Neutrophil (primary cell): Measurements from ENCODE around the gene PLCE1.

ENCODE experiments used
- H3K27ac ChIP-seq: fragments of 200-600 bp; sonication (generic); 2 replicates; pipeline ENCODE4 v1.5.1; 2016; ENCODE audit warnings: mild to moderate bottlenecking, moderate library complexity
- H3K27me3 ChIP-seq: fragments of 200-600 bp; sonication (generic); 2 replicates; pipeline ENCODE4 v1.6.0; 2016; ENCODE audit warnings: mild to moderate bottlenecking
- H3K36me3 ChIP-seq: fragments of 200-600 bp; sonication (generic); 2 replicates; pipeline ENCODE4 v1.5.1; 2017
- H3K4me1 ChIP-seq, 2 experiments: fragments of 200-600 bp in 1 of 2; sonication (generic) in 1 of 2; 1 replicate in 1 of 2; 2 replicates in 1 of 2; pipeline versions ENCODE4 v1.5.1 to v1.6.1; 2013 to 2016; ENCODE audit warnings: low read depth in 1 of 2, low read length in 1 of 2, mild to moderate bottlenecking in 1 of 2, moderate library complexity in 1 of 2; ENCODE audit not compliant: control insufficient read depth in 1 of 2, insufficient read depth in 1 of 2
- H3K4me3 ChIP-seq, 2 experiments: fragments of 200-600 bp in 1 of 2; sonication (generic) in 1 of 2; 1 replicate in 1 of 2; 2 replicates in 1 of 2; pipeline ENCODE4 v1.5.1; 2013 to 2016; ENCODE audit warnings: low read depth in 1 of 2, low read length in 1 of 2, mild to moderate bottlenecking in 1 of 2, moderate library complexity in 1 of 2
- H3K9me3 ChIP-seq: fragments of 200-600 bp; sonication (generic); 2 replicates; pipeline ENCODE4 v1.5.1; 2016
- CTCF ChIP-seq: fragments of 200-600 bp; sonication (generic); IDR thresholded peaks from 2 replicates; pipeline ENCODE4 v1.5.1; 2016; ENCODE audit warnings: antibody characterized with exemption

The PLCE1 gene

DNA sequence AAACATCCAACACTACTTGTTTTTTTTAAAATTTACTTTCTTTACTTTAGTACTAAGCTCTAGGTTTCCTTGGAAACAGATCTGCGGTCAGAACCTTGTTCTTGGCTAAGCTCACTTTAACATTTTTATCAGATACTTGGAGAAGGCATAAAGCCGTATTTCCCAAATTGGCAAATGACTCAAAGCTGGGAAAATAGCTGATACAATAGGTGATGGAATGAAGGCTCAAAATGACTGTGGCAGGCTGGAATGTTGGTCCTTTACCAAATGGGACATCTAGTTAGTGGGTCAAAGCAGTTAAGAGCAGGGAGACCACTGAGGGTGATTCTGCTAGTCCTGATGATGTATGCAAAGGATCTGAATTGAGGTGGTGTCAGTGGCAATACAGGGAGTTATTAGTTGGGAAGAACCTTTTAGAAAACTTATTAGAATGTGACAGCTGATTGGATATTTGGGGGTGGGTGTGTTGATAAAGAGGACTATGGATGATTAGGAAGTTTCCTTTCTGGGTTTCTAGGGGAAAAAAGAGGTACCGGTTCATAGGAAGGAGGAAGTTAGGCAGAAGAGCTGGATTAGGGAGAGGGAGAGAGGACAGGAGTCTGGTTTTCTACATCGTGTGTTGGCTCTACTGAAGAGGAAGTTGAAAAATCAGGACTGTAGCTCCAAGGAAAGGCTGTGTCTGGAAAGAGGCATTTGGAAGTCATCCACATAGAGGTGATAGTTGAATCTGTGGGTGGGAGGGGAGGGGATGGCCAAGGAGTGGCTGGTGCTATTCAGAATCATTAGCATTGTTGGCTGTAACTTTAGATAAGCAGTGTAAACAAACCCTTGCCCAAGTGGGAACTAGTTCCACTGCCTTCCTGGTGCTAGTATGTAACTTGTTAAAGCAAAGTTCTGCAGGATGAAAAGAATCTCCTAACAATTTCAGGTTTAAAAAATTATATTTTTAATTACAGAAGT lies 13.1 kb downstream of the PLCE1 start:
- no peak for TF ChIP-seq CTCF
- Histone ChIP-seq H3K9me3 (no peaks in the 10 kb centered on the region), H3K36me3 (no peaks in the 10 kb centered on the region), H3K27ac (no peak overlapping the region), H3K4me1 (no peaks in the 10 kb centered on the region), H3K27me3 (peaks cover 11% of the 10 kb centered on the region), H3K4me3 (no peak overlapping the region)

- no peak for TF ChIP-seq CTCF
- H3K4me3 ChIP-seq, result no peak overlapping the region
- H3K27ac ChIP-seq, result no peak overlapping the region
Observed at GRCh38 chr10:94008526-94008925, 14.8 kb downstream of the PLCE1 start.

GRCh38 chr10:94010116-94010515 lies 16.4 kb downstream of the PLCE1 start:
- no peak for TF ChIP-seq CTCF

More at GRCh38 chr10:94008526-94008925, 14.8 kb downstream of the PLCE1 start:
- Histone ChIP-seq H3K27me3 (peaks cover 11% of the 10 kb centered on the region), H3K9me3 (no peaks in the 10 kb centered on the region), H3K4me1 (no peaks in the 10 kb centered on the region), H3K36me3 (no peaks in the 10 kb centered on the region)

GRCh38 chr10:94010886-94011285 lies 17.2 kb downstream of the PLCE1 start:
- no peak overlapping the region for H3K27ac ChIP-seq
- H3K36me3 ChIP-seq, result no peaks in the 10 kb centered on the region
- H3K4me3 ChIP-seq, result no peak overlapping the region
- TF ChIP-seq CTCF, result no peak
- H3K4me1 ChIP-seq, result no peaks in the 10 kb centered on the region
- H3K27me3 ChIP-seq, result peaks cover 11% of the 10 kb centered on the region
- no peaks in the 10 kb centered on the region for H3K9me3 ChIP-seq

More at GRCh38 chr10:94010116-94010515, 16.4 kb downstream of the PLCE1 start:
- no peak overlapping the region for H3K4me3 ChIP-seq
- no peaks in the 10 kb centered on the region for H3K4me1 ChIP-seq
- no peaks in the 10 kb centered on the region for H3K36me3 ChIP-seq
- no peak overlapping the region for H3K27ac ChIP-seq
- peaks cover 11% of the 10 kb centered on the region for H3K27me3 ChIP-seq
- no peaks in the 10 kb centered on the region for H3K9me3 ChIP-seq

DNA sequence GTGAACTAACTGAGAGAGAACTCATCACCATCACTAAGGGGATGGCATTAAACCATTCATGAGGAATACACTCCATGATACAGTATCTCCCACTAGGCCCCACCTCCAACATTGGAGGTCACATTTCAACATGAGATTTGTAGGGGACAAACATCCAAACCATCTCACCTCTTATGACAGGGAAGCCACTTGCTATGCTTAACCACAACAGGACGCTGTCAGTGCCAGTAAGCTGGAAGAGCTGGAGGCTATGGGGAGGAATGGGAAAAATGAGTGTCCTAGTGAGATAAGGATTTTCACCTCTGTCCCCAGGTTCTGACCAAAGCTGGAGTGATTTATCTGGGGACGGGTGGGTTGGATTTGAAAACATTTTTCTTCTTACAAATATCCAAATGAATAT lies 17.6 kb downstream of the PLCE1 start:
- Histone ChIP-seq H3K9me3 (no peaks in the 10 kb centered on the region), H3K4me3 (no peak overlapping the region), H3K27me3 (peaks cover 9% of the 10 kb centered on the region), H3K36me3 (no peaks in the 10 kb centered on the region), H3K27ac (no peak overlapping the region), H3K4me1 (no peaks in the 10 kb centered on the region)
- TF ChIP-seq CTCF, result no peak
